ENCODE measurements around the gene AMBRA1.
A peak's percentile ranks its signal among the peaks of the same experiment; 100 is the strongest.

AMBRA1 gene

GRCh38 chr11:46475926-46476545 is 117.8 kb downstream of the AMBRA1 start:
- no peak for DNase-seq (ENCODE audit: low read depth, low spot score)

- no peak for DNase-seq (ENCODE audit: low read depth, low spot score)
Measured at GRCh38 chr11:46475051-46475925, 118.5 kb downstream of the AMBRA1 start.

- no peak for DNase-seq (ENCODE audit: low read depth, low spot score)
Measured at GRCh38 chr11:46472662-46472994, 121.2 kb downstream of the AMBRA1 start.

GRCh38 chr11:46471943-46472661 is 121.7 kb downstream of the AMBRA1 start:
- DNase-seq (ENCODE audit: low read depth, low spot score): no peak

GRCh38 chr11:46469926-46470325 is 123.9 kb downstream of the AMBRA1 start:
- no peak for DNase-seq (ENCODE audit: low read depth, low spot score)

- no peak for DNase-seq (ENCODE audit: low read depth, low spot score)
Measured at GRCh38 chr11:46465683-46466082, 128.1 kb downstream of the AMBRA1 start.

- no peak for DNase-seq (ENCODE audit: low read depth, low spot score)
Measured at GRCh38 chr11:46463701-46464421, 130.0 kb downstream of the AMBRA1 start.

GRCh38 chr11:46461461-46461927 is 132.3 kb downstream of the AMBRA1 start:
- DNase-seq (ENCODE audit: low read depth, low spot score): peak; percentile 77

GRCh38 chr11:46458491-46458890 is 135.3 kb downstream of the AMBRA1 start:
- DNase-seq (ENCODE audit: low read depth, low spot score): no peak

- no peak for DNase-seq (ENCODE audit: low read depth, low spot score)
Measured at GRCh38 chr11:46457659-46458424, 136.0 kb downstream of the AMBRA1 start.

- DNase-seq (ENCODE audit: low read depth, low spot score): no peak
Measured at GRCh38 chr11:46457021-46457420, 136.8 kb downstream of the AMBRA1 start.

- DNase-seq (ENCODE audit: low read depth, low spot score): no peak
Measured at GRCh38 chr11:46456269-46457001, 137.4 kb downstream of the AMBRA1 start.

- no peak for DNase-seq (ENCODE audit: low read depth, low spot score)
Measured at GRCh38 chr11:46455834-46456233, 138.0 kb downstream of the AMBRA1 start.

- no peak for DNase-seq (ENCODE audit: low read depth, low spot score)
Measured at GRCh38 chr11:46452918-46453517, 140.8 kb downstream of the AMBRA1 start.

GRCh38 chr11:46451759-46452158 is 142.1 kb downstream of the AMBRA1 start:
- DNase-seq (ENCODE audit: low read depth, low spot score): no peak

GRCh38 chr11:46450846-46451477 is 142.9 kb downstream of the AMBRA1 start:
- DNase-seq (ENCODE audit: low read depth, low spot score): peak; percentile 40

GRCh38 chr11:46447544-46447943 is 146.3 kb downstream of the AMBRA1 start:
- DNase-seq (ENCODE audit: low read depth, low spot score): no peak

GRCh38 chr11:46445920-46446771 is 147.7 kb downstream of the AMBRA1 start:
- DNase-seq (ENCODE audit: low read depth, low spot score): peak; percentile 43
